ENCODE measurements around the gene MISP. TPM values are rescaled to one million over a fixed set of nuclear protein-coding genes. Genes with fewer than 3 reads are reported as not detected.
"Not testable (repeated sequence)": the region's sequence is repeated elsewhere in the genome, so short reads cannot be mapped to it uniquely, and the experiment has no call there.

Gene MISP
- total RNA-seq, 1 donor from 2014 or later = 105 TPM

DNA sequence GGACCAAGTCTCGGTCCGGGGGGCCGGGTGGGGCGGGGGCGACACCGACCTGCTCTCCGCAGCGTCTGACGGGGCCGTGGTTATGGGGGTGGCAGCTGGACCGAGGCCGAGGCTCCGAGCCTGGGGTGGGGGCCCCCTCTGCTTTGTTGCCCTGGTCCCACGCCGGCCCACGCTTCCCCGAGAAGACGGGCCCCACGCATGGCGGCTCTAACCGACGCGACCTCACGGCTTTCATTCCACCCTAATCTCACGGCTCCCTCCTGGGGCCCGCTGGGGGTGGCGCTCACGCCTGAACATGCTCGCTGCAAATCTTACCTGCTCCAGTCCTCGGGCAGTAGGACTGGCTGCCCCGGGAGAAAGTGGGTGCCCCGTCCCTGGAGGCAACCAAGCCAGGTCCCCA lies 14.8 kb upstream of the MISP start:
- H3K4me3 ChIP-seq (ENCODE audit: low read depth, low read length) = no peak overlapping the region
- FAIRE-seq = no peak
- TF ChIP-seq, protein P1, sequence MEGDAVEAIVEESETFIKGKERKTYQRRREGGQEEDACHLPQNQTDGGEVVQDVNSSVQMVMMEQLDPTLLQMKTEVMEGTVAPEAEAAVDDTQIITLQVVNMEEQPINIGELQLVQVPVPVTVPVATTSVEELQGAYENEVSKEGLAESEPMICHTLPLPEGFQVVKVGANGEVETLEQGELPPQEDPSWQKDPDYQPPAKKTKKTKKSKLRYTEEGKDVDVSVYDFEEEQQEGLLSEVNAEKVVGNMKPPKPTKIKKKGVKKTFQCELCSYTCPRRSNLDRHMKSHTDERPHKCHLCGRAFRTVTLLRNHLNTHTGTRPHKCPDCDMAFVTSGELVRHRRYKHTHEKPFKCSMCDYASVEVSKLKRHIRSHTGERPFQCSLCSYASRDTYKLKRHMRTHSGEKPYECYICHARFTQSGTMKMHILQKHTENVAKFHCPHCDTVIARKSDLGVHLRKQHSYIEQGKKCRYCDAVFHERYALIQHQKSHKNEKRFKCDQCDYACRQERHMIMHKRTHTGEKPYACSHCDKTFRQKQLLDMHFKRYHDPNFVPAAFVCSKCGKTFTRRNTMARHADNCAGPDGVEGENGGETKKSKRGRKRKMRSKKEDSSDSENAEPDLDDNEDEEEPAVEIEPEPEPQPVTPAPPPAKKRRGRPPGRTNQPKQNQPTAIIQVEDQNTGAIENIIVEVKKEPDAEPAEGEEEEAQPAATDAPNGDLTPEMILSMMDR (IDR thresholded peaks at IDR 0.05; ENCODE audit: insufficient read depth, low read length, severe bottlenecking) = no peak
- DNase-seq (ENCODE audit: low read depth) = no peak
- no peaks in the 10 kb centered on the region for H3K36me3 ChIP-seq (ENCODE audit: control insufficient read depth, insufficient read depth, low read length)
- H3K27me3 ChIP-seq (ENCODE audit: control insufficient read depth, insufficient read depth, low read length) = no peaks in the 10 kb centered on the region

DNA sequence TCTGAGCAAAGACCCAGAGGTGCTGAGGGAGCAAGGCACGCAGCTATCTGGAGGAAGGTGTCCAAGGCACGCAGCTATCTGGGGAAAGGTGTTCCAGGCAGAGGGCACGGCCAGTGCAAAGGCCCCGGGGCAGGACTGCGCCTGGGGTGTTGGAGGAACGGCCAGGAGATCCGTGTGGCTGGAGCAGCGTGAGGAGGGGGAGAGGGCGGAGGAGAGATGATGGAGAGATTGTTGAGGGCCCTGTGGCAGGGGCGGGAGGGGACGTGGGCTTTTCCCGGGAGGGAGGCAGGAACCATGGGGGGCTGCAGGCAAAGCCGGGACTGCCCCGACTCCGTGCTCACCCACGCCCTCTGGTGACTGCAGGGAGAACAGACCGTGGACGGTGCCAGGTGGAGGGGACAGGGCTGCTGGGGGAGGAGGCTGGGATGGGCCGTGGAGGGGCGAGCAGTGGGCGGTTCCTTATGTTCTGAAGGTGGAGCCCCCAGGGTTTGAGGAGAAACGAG lies 13.3 kb upstream of the MISP start:
- DNase-seq (ENCODE audit: low read depth) (no peak), FAIRE-seq (no peak)
- Histone ChIP-seq H3K36me3 (ENCODE audit: control insufficient read depth, insufficient read depth, low read length) (no peaks in the 10 kb centered on the region), H3K27me3 (ENCODE audit: control insufficient read depth, insufficient read depth, low read length) (no peaks in the 10 kb centered on the region), H3K4me3 (ENCODE audit: low read depth, low read length) (no peak overlapping the region)
- TF ChIP-seq, protein P1 (IDR thresholded peaks at IDR 0.05; ENCODE audit: insufficient read depth, low read length, severe bottlenecking) = peak; percentile 70

DNA sequence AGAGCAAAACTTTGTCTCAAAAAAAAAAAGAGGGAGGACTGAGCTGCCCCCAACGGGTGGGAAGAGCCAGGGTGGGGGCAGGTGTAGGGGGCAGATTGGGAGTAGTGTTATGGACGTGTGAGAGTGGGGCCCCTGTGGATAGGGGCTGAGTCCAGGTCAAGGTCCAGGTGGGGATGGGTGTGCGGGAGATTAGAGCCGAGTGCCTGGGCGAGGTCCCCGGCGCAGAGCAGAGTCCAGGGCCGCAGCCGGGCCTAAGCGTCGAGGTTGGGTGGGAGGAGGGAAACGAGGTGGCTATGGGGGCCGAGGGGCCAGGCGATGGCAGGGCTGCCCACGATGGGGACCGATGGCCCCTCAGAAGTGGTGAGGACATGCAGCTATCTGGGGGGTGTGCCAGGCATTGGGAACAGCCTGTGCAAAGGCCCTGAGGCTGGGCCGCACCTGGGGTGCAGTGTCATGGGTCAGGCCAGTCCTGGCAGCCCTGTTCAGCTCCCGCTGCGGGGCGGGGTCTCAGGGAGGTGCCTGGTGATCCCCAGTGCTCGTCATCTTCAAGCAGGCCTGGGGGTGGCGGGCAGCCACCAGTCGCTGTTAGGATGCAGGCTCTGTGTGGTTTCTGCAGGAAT lies 12.3 kb upstream of the MISP start:
- FAIRE-seq (no peak), DNase-seq (ENCODE audit: low read depth) (no peak)
- TF ChIP-seq, protein P1 (IDR thresholded peaks at IDR 0.05; ENCODE audit: insufficient read depth, low read length, severe bottlenecking) = no peak

DNA sequence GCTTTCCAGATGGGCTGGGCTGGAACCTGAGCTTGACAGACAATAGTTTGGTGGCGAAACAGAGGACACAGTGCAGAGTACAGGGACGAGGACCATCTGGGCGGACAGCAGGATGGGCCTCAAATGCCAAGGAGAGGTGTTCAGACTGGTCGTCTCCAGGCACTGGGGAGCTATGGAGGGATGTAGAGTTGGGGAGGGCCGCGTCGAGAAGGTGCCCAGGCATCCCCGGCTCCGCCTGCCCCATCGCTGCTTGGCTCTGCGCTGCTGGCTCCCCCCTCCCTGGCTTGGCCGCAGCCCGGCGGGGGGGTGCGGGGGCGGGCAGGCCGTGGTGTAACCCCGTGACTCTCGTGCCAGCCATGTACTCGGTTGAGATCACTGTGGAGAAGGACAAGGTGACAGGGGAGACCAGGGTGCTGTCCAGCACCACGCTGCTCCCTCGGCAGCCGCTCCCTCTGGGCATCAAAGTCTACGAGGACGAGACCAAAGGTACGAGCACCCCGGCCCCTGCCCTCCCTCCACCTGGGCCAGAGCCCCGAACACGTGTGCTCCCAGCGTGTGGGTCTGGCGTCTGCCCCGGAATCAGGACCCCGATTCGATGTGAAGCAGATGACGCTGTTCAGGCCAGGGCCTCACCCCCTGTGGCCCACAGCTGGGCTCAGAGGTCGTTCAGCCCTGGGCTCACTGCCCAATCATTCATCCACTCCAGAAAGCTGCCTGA lies 10.8 kb upstream of the MISP start:
- DNase-seq (ENCODE audit: low read depth) (no peak), FAIRE-seq (no peak)
- Histone ChIP-seq H3K4me3 (ENCODE audit: low read depth, low read length) (no peak overlapping the region), H3K27me3 (ENCODE audit: control insufficient read depth, insufficient read depth, low read length) (no peaks in the 10 kb centered on the region), H3K36me3 (ENCODE audit: control insufficient read depth, insufficient read depth, low read length) (no peaks in the 10 kb centered on the region)
- TF ChIP-seq, protein P1 (IDR thresholded peaks at IDR 0.05; ENCODE audit: insufficient read depth, low read length, severe bottlenecking) = no peak

More for the DNA sequence above, 12.3 kb upstream of the MISP start:
- no peak overlapping the region for H3K4me3 ChIP-seq (ENCODE audit: low read depth, low read length)
- no peaks in the 10 kb centered on the region for H3K27me3 ChIP-seq (ENCODE audit: control insufficient read depth, insufficient read depth, low read length)
- no peaks in the 10 kb centered on the region for H3K36me3 ChIP-seq (ENCODE audit: control insufficient read depth, insufficient read depth, low read length)

DNA sequence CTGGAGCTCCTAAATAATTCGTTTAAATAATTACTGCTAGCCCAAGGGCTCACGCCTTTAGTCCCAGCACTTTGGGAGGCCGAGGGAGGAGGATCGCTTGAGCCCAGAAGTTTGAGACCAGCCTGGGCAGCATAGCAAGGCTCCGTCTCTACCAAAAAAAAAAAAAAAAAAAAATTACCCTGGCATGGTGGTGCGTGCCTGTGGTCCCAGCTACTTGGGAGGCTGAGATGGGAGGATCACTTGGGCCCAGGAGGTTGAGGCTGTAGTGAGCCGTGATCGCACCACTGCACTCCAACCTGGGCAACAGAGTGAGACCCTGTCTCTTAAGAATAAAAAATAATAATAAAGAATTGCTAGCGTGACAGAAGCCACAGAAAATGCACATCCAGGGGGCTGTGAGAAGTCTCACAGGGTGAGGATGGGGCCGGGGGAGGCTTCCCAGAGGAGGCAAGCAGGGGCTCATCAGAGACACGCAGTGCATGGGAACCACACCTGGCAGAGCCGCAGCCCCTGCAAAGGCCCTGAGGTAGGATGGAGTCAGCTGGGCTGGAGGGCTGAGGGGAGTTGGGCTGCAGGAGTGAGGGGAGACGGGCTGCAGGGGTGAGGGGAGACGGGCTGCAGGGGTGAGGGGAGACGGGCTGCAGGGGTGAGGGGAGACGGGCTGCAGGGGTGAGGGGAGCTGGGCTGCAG lies 10.0 kb upstream of the MISP start:
- H3K27me3 ChIP-seq (ENCODE audit: control insufficient read depth, insufficient read depth, low read length); DNase-seq (ENCODE audit: low read depth); H3K4me3 ChIP-seq (ENCODE audit: low read depth, low read length); FAIRE-seq; H3K36me3 ChIP-seq (ENCODE audit: control insufficient read depth, insufficient read depth, low read length): not testable (repeated sequence)

DNA sequence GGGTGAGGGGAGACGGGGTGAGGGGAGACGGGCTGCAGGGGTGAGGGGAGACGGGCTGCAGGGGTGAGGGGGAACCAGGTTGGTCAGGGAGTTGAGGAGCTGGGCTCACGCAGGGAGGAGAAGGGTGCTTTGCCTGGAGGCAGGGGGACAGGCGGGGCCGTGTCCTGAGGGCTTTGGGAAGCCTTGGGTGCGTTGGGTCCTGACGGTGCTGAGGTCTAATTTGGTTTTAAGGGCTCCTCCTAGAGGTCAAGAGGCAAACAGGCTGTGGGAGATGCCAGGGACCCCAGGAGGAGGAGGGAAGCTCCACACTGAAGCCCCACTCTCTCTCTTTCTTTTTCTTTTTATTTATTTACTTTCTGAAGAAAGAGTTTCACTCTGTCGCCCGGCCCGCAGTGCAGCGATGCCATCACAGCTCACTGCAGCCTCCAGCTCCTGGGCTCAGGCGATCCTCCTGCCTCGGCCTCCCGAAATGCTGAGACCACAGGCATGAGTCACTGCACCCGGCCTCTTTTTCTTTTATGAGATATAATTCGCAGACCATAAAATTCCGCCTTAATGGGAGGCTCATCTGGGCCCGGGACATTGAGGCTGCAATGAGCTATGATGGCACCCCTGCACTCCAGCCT lies 9.3 kb upstream of the MISP start:
- Histone ChIP-seq H3K27me3 (ENCODE audit: control insufficient read depth, insufficient read depth, low read length) (no peaks in the 10 kb centered on the region), H3K36me3 (ENCODE audit: control insufficient read depth, insufficient read depth, low read length) (no peaks in the 10 kb centered on the region), H3K4me3 (ENCODE audit: low read depth, low read length) (no peak overlapping the region)
- TF ChIP-seq, protein P1 (IDR thresholded peaks at IDR 0.05; ENCODE audit: insufficient read depth, low read length, severe bottlenecking) = no peak
- FAIRE-seq = no peak
- no peak for DNase-seq (ENCODE audit: low read depth)
